Astrocyte of the cerebellum (primary cell): ENCODE results near the gene RALY.

Source experiments
- DNase-seq: peaks from one replicate; pipeline ENCODE4 v3.0.0-alpha.2; 2011; ENCODE audit warnings: low read depth
- H3K4me3 ChIP-seq: 2 replicates; pipeline ENCODE4 v1.5.1; 2011; ENCODE audit warnings: mild to moderate bottlenecking, low read depth, low read length, moderate library complexity
- CTCF ChIP-seq: IDR thresholded peaks from 2 replicates; pipeline ENCODE4 v1.5.1; 2012; ENCODE audit warnings: low read length, low read depth, moderate library complexity, mild to moderate bottlenecking; ENCODE audit errors: missing control alignments
- in situ Hi-C: cut with HindIII; loops from 2 replicates; pipeline ENCODE4 v1.10.0; 2017; ENCODE audit warnings: low sequenced_read_pairs

The RALY gene

DNA sequence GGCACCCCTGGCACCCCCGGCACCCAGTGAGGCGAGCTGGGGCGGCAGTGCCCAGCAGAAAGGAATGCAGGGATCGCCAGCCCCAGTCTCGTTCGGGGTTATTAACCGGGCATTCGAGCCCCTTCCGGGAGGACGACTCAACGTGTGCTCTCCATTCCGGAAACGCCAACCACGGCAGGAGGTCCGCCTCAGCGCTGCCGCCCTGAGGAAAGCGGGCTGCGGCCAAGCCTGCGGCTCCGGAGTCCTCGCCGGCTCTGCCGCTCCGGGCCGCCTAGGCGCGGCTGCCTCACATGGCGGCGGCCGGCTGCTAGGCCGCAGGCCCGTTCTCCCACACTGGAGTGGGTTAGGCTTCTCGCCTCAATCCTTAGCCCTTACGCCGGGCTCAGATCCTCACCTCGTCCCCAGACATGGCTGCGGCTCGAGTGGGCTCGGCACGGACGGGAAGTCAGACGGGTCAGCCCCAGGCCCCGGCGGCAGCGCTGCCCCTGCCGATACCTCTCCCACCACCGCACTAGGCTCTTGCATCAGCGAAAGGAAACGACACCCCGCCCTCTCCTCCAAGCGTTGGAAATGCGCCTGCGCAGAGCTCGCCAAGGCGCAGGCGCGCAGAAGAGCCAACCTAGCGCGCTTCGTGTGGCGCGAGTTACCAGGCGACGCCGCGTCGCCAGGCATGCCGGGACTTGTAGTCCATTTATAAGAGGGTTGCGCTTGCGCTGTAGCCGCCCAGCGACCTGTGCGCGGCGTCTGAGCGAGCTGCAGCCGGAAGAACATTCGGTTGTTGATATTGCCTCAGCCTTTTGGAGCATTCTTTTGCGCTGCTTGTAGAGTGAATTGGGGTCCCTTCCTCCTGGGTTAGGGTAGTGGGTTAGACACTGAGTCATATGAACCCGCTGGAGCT, 118.2 kb downstream of the RALY start, which contains the start of gene EIF2S2:
TSS of gene EIF2S2 (minus strand) at position 542 of the 898 bp plus-strand sequence. CDS start at position 409, 133 bp downstream.
- TF ChIP-seq CTCF = no peak
- in situ Hi-C loops = no loop called here
- peak within 1 kb of the TSS; percentile 97 for H3K4me3 ChIP-seq
- peak; percentile 94 for DNase-seq

GRCh38 chr20:34112600-34113101, 118.9 kb downstream of the RALY start:
- no peak for TF ChIP-seq CTCF
- DNase-seq = peak; percentile 9
- H3K4me3 ChIP-seq = peak overlapping the region; percentile 97
- in situ Hi-C loops = no loop called here

DNA sequence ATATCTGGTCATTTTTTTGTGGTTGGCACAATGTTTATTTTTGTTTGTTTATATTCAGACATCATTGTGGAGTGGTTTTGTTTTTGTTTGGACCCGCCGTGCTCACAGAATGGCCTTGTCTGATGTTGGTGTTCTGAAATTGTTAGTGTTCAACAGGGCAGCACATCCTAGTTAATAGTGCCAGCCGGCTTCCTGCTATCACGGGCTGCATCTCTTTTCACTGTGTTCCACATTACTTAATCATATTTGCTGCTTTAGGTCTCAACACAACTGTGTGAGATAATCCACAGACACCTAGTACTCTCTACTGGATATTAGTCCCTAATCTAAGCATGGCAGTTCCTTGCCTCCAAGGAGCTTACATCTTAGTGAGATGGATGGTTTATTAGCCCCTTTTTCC, 121.1 kb downstream of the RALY start:
- H3K4me3 ChIP-seq = no peak overlapping the region
- no peak for TF ChIP-seq CTCF
- in situ Hi-C loops = no loop called here
- DNase-seq = no peak

DNA sequence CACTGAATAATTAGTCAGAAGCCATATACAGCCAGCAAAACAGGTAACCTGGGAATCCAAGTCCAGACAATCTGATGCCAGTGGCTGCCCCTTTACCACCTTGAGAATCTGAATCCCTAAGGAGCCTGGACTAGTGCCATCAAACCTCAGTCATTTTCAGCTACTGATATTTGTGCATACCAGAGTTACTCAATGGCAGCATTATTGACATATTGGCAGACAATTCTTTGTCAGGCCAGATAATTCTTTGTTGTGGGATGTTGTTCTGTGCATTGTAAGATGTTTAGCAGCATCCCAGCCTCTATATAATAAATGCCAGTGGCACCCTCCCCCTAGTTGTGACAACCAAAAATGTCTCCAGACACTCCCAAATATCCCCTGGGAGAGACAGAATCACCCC, 121.5 kb downstream of the RALY start:
- no peak for DNase-seq
- H3K4me3 ChIP-seq = no peak overlapping the region
- in situ Hi-C loops = no loop called here
- no peak for TF ChIP-seq CTCF

GRCh38 chr20:34120213-34120612, 126.5 kb downstream of the RALY start:
- no peak overlapping the region for H3K4me3 ChIP-seq
- no peak for DNase-seq
- in situ Hi-C loops = no loop called here
- TF ChIP-seq CTCF = no peak

DNA sequence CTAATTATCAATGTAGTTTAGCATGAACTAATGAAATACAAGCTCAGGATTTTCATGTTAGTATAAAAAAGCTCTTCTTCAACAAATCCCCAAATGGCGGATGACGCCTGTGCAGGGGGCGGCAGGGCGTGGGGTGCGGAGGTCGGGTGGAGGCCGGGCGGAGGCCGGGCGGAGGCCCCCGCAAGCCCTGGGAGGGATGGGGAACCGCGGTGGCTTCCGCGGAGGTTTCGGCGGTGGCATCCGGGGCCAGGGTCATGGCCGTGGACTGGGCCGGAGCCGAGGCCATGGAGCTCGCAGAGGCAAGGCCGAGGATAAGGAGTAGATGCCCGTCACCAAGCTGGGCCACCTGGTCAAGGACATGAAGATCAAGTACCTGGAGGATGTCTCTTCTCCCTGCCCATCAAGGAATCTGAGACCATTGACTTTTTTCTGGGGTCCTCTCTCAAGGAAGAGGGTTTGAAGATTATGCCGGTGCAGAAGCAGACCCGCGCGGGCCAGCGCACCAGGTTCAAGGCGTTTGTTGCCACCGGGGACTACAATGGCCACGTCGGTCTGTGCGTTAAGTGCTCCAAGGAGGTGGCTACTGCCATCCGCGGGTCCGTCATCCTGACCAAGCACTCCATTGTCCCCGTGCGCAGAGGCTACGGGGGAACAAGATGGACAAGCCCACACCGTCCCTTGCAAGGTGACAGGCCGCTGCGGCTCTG, 128.7 kb downstream of the RALY start:
- DNase-seq = no peak

More for the DNA sequence above, 128.7 kb downstream of the RALY start:
- TF ChIP-seq CTCF = no peak
- in situ Hi-C loops = no loop called here
- H3K4me3 ChIP-seq = no peak overlapping the region
